PFSK-1 (cell line): ENCODE measurements around the gene DUSP28.

Experiments used
- FOXP2 ChIP-seq: optimal IDR thresholded peaks from 2 replicates; pipeline ENCODE3; 2011; ENCODE audit warnings: borderline replicate concordance, control low read depth, inconsistent platforms; ENCODE audit not compliant: insufficient read depth; ENCODE audit errors: extremely low read length, extremely low read depth
- POLR2AphosphoS5 ChIP-seq: IDR thresholded peaks from 2 replicates; pipeline ENCODE4 v1.6.1; 2012; ENCODE audit warnings: low read depth, mild to moderate bottlenecking, control low read depth, low read length, moderate library complexity
- REST ChIP-seq, 2 experiments: IDR thresholded peaks; 2 replicates each; pipeline versions ENCODE4 v1.6.1 to v1.8.0; 2011 to 2012; ENCODE audit warnings: low read depth in 2 of 2, low read length in 2 of 2, control low read depth in 1 of 2, inconsistent platforms in 1 of 2, mild to moderate bottlenecking in 1 of 2, moderate library complexity in 1 of 2; ENCODE audit not compliant: insufficient read depth in 1 of 2
- SIN3A ChIP-seq: IDR thresholded peaks from 2 replicates; pipeline ENCODE4 v1.6.1; 2012; ENCODE audit warnings: mild to moderate bottlenecking, low read length, moderate library complexity, borderline replicate concordance; ENCODE audit not compliant: insufficient read depth
- TAF1 ChIP-seq: IDR thresholded peaks from 2 replicates; pipeline ENCODE4 v1.6.1; 2012; ENCODE audit warnings: low read length, control low read depth, borderline replicate concordance; ENCODE audit not compliant: insufficient read depth

DUSP28 gene

GRCh38 chr2:240579071-240579762 lies 19.1 kb downstream of the DUSP28 start:
- TF ChIP-seq POLR2AphosphoS5 = no peak; the same call in 1 of the 2 replicates
- TF ChIP-seq FOXP2 = no peak

DNA sequence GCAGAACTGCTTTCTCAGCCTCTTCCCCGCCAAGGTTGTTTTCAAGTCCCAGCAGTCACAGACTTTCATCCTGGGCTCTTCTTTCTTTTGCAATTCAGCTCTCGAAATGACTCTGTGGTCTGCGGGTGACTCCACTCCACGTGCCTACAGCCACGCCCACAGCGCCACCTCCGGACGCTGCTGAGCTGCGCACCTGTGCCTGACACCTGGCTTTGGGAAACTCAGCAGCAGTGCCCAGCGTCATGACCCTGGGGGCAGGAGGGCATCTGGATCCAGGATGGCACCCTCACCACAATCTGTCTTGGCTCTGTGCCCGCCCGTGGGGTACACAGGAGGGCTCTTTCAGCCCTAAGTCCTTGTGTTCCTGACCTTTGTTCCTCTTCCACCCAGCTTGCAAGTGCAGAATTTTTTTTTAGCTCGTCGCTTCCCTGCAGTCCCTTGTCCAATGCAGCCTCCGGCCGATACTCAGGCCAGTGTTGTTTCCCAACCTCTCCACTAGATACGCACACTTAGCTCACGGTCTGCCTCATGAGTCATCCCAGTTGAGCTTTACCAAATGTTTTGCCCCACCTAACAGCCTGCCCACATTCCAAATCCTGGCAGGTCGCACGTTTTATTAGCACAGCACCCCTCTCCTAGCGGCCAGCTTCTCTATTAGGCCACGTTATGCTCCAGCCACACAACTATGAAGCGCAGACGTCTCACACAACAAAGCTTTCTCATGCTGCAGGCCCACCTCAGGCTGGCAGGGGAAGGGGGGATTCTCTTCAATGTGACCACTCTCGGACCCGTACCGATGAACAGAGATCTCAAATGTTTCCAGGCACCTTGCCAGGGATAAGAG lies 19.8 kb downstream of the DUSP28 start:
- no peak for TF ChIP-seq SIN3A
- no peak for TF ChIP-seq FOXP2
- TF ChIP-seq TAF1 = no peak
- no peak for TF ChIP-seq REST (IDR thresholded peaks at IDR 0.05; ENCODE audit: insufficient read depth in 1 of 2, low read depth in 2 of 2, low read length in 2 of 2)
- TF ChIP-seq POLR2AphosphoS5 = no peak; the same call in 1 of the 2 replicates

DNA sequence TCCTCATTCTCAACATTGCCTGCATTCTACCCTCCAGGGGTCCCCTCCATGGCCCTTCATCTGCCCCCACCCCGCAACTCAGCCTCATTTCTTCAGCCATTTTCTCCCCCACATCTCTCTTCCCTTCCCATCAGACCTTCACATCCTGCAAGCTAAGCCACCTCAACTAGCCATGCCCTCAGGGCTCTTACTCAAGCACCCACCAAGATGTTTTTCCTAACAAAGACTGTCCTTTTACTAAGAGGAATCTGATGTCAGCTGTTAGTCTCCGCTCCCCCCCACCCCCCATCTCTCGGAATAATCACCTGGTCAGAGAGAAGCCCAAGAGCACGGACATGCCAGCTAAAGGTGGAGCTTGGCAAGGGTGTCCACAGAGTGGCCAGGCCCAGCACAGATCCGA lies 21.7 kb downstream of the DUSP28 start:
- TF ChIP-seq TAF1 (no peak), POLR2AphosphoS5 (no peak), SIN3A (no peak), REST (IDR thresholded peaks at IDR 0.05; ENCODE audit: insufficient read depth in 1 of 2, low read depth in 2 of 2, low read length in 2 of 2) (no peak), FOXP2 (no peak)

- TF ChIP-seq REST (IDR thresholded peaks at IDR 0.05; ENCODE audit: insufficient read depth in 1 of 2, low read depth in 2 of 2, low read length in 2 of 2) (no peak), POLR2AphosphoS5 (no peak), SIN3A (no peak), TAF1 (no peak), FOXP2 (no peak)
Observed at GRCh38 chr2:240582781-240583180, 22.6 kb downstream of the DUSP28 start.

DNA sequence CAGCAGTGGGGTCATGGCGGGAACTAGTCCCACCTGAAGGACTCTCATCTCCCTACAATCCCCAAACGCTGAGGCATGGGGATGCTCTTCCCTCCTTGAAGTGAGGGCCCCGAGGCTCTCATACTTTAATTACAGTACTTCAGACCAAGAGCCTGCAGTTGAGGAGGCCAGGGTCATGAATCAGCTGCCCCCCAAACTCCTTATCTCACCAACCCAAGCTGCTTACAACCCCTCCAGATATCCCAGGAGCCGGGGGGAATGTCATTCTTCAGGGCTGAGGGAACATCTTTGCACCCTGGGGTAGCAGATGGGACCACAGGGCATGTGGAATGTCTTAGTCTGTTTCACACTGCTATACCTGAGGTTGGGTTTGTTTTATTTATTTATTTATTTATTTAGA lies 23.6 kb downstream of the DUSP28 start:
- TF ChIP-seq SIN3A = no peak
- TF ChIP-seq FOXP2 = no peak
- no peak for TF ChIP-seq TAF1
- no peak for TF ChIP-seq REST (IDR thresholded peaks at IDR 0.05; ENCODE audit: insufficient read depth in 1 of 2, low read depth in 2 of 2, low read length in 2 of 2)
- TF ChIP-seq POLR2AphosphoS5 = no peak
